Measurements from ENCODE around the gene PCP4L1. TPM values are rescaled to one million over a fixed set of nuclear protein-coding genes. Genes with fewer than 3 reads are reported as not detected.

PCP4L1 gene
- total RNA-seq, 8 experiments from 2014 or later = 0.32 to 3.9 (median 0.59) TPM; not detected in 1

GRCh38 chr1:161290779-161291178 lies 32.2 kb downstream of the PCP4L1 start:
- no peaks in the 10 kb centered on the region for H3K4me1 ChIP-seq (replicated peaks in 1 of 2)
- no peak for ATAC-seq (replicated peaks in 6 of 8)
- in situ Hi-C loops (cut with MboI; ENCODE audit: low pct_unique_long_range_greater_than_20kb in 2 of 9, low sequenced_read_pairs in 9 of 9, unreplicated experiment in 9 of 9) = no loop called here
- 82 to 100% (median 96%) methylated on average over 1 of the region's 1 CpG; no CpG with 5 or more reads in 6 of the 10 experiments for WGBS, 10 experiments
- no peak overlapping the region for H3K4me3 ChIP-seq
- H3K27ac ChIP-seq = no peak overlapping the region

DNA sequence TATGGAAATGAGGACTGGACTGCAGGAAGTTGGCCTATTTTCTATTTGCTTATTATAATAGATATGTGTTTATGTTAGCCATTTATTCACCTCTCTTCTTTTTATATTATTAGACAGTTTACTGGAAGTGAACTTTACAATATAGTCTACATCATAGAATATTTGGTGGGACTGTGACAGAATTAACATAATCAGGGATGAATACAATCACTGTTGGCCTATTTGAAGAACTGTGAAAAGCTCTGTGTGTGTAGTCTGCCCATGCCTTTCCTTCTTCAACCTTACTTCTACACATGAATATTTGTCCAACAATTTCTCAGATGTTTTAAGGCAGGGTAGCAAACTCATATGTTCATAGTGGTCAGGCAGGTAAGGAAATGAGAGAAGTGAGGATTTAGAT lies 38.9 kb downstream of the PCP4L1 start:
- in situ Hi-C loops (cut with MboI; ENCODE audit: low pct_unique_long_range_greater_than_20kb in 2 of 9, low sequenced_read_pairs in 9 of 9, unreplicated experiment in 9 of 9) = no loop called here
- no peaks in the 10 kb centered on the region for H3K4me1 ChIP-seq (replicated peaks in 1 of 2)
- no peak overlapping the region for H3K4me3 ChIP-seq
- H3K27ac ChIP-seq = no peak overlapping the region
- ATAC-seq (replicated peaks in 6 of 8) = peak in 3 of 8 experiments; percentile 83 to 92 (median 86)

DNA sequence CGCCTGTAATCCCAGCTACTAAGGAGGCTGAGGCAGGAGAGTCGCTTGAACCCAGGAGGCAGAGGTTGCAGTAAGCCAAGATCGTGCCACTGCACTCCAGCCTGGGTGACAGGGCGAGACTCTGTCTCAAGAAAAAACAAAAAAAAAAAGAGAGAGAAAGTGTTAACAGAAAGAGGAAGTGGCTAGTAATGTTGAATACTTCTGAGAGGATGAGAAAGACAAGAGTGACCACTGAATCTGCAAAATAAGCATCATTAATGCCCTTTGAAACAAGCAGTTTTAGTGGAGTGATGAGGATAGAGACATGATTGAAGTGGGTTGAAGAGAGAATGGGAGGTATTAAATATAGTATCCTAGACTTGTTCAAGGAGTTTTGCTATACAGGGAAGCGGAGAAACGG lies 39.6 kb downstream of the PCP4L1 start:
- in situ Hi-C loops (cut with MboI; ENCODE audit: low pct_unique_long_range_greater_than_20kb in 2 of 9, low sequenced_read_pairs in 9 of 9, unreplicated experiment in 9 of 9) = no loop called here
- no peak overlapping the region for H3K4me3 ChIP-seq
- no peak for ATAC-seq (replicated peaks in 6 of 8)
- H3K27ac ChIP-seq = no peak overlapping the region
- 60 to 100% (median 92%) methylated on average over 1 to 6 of the region's 6 CpGs for WGBS, 10 experiments
- H3K4me1 ChIP-seq (replicated peaks in 1 of 2) = no peaks in the 10 kb centered on the region

- no peak for ATAC-seq (replicated peaks in 6 of 8)
- Histone ChIP-seq H3K27ac (no peak overlapping the region), H3K4me1 (replicated peaks in 1 of 2) (peaks cover 0 to 2% of the 10 kb centered on the region in 2 donors), H3K4me3 (no peak overlapping the region)
- WGBS, 10 experiments = 51 to 100% (median 80%) methylated on average over 1 to 9 of the region's 9 CpGs; no CpG with 5 or more reads in 1 of the 10 experiments
- in situ Hi-C loops (cut with MboI; ENCODE audit: low pct_unique_long_range_greater_than_20kb in 2 of 9, low sequenced_read_pairs in 9 of 9, unreplicated experiment in 9 of 9) = no loop called here
Measured at GRCh38 chr1:161299347-161299746, 40.8 kb downstream of the PCP4L1 start.

- Histone ChIP-seq H3K27ac (no peak overlapping the region), H3K4me1 (replicated peaks in 1 of 2) (peaks cover 3 to 9% of the 10 kb centered on the region in 2 donors), H3K4me3 (no peak overlapping the region)
- in situ Hi-C loops (cut with MboI; ENCODE audit: low pct_unique_long_range_greater_than_20kb in 2 of 9, low sequenced_read_pairs in 9 of 9, unreplicated experiment in 9 of 9) = no loop called here
- WGBS, 10 experiments = 20 to 84% (median 76%) methylated on average over 1 to 4 of the region's 4 CpGs
- ATAC-seq (replicated peaks in 6 of 8) = no peak
Measured at GRCh38 chr1:161300478-161300877, 41.9 kb downstream of the PCP4L1 start.

DNA sequence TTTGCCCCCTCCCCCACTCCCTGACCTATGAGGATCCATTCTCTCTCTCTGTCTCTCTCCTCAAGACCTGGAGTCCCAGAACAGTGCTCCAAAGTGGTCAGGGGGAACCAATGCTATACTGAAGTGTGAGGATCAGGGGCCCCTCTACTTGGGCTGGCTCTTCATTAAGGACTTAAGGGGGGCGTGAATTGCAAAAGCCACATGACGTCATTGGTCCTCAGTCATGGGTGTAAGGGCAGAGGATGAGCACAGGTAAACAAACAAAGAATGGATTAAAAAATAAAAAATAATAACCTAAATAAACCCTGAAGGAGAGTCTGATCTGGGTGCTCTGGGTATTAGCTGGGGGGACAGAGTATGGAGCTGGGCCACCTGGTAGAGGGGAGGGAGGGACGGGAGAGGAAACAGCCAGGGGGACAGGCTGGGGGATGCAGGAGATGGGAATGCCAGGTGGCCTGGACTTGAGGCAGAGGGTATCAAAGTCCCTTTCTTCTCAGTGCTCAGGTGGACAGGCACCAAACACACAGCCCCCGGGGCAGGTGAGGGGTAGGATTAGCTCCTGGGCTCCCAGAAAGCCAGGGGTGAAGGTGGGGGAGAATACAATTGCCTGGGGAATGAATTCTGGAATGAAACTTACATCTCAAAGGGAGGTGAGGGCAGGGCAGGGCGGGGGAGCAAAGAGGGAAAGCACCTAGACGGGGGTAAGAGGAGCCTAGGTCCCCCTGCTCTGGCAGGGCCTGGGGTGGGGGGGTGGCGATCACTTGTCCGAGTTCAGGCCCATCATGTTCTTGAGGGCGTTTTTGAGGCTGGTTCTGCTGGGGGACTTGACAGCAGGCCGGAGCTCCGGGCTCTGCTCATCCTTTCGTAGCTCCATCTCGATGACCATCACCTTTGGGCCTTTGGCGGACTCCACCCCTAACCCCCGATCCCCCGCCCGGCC lies 46.7 kb downstream of the PCP4L1 start:
- 14 to 58% (median 23%) methylated on average over 1 to 6 of the region's 17 CpGs; no CpG with 5 or more reads in 6 of the 10 experiments for WGBS, 10 experiments
- in situ Hi-C loops (cut with MboI; ENCODE audit: low pct_unique_long_range_greater_than_20kb in 2 of 9, low sequenced_read_pairs in 9 of 9, unreplicated experiment in 9 of 9) = no loop called here
- ATAC-seq (replicated peaks in 6 of 8) = peak in 4 of 8 experiments; percentile 7 to 10 (median 8)
- Histone ChIP-seq H3K4me3 (peak overlapping the region; percentile 29 to 43 (median 38)), H3K4me1 (replicated peaks in 1 of 2) (peaks cover 10 to 13% of the 10 kb centered on the region in 2 donors), H3K27ac (peak overlapping the region in 1 of 2 donors; percentile 31)

- Histone ChIP-seq H3K4me1 (replicated peaks in 1 of 2) (peaks cover 10 to 13% of the 10 kb centered on the region in 2 donors), H3K27ac (peak overlapping the region in 1 of 2 donors; percentile 31), H3K4me3 (peak overlapping the region; percentile 29 to 43 (median 38))
- in situ Hi-C loops (cut with MboI; ENCODE audit: low pct_unique_long_range_greater_than_20kb in 2 of 9, low sequenced_read_pairs in 9 of 9, unreplicated experiment in 9 of 9) = no loop called here
- WGBS, 10 experiments = 35 to 39% methylated on average over 4 to 15 of the region's 31 CpGs; no CpG with 5 or more reads in 8 of the 10 experiments
- peak; percentile 72 to 91 (median 86) for ATAC-seq (replicated peaks in 6 of 8)
Measured at GRCh38 chr1:161305867-161306519, 47.4 kb downstream of the PCP4L1 start.

GRCh38 chr1:161307230-161307768 lies 48.8 kb downstream of the PCP4L1 start:
- Histone ChIP-seq H3K4me3 (no peak overlapping the region), H3K4me1 (replicated peaks in 1 of 2) (peaks cover 10 to 13% of the 10 kb centered on the region in 2 donors), H3K27ac (peak overlapping the region in 1 of 2 donors; percentile 52)
- in situ Hi-C loops (cut with MboI; ENCODE audit: low pct_unique_long_range_greater_than_20kb in 2 of 9, low sequenced_read_pairs in 9 of 9, unreplicated experiment in 9 of 9) = no loop called here
- peak in 7 of 8 experiments; percentile 5 to 57 (median 42) for ATAC-seq (replicated peaks in 6 of 8)
- 67 to 100% (median 92%) methylated on average over 3 to 7 of the region's 7 CpGs; no CpG with 5 or more reads in 2 of the 10 experiments for WGBS, 10 experiments

DNA sequence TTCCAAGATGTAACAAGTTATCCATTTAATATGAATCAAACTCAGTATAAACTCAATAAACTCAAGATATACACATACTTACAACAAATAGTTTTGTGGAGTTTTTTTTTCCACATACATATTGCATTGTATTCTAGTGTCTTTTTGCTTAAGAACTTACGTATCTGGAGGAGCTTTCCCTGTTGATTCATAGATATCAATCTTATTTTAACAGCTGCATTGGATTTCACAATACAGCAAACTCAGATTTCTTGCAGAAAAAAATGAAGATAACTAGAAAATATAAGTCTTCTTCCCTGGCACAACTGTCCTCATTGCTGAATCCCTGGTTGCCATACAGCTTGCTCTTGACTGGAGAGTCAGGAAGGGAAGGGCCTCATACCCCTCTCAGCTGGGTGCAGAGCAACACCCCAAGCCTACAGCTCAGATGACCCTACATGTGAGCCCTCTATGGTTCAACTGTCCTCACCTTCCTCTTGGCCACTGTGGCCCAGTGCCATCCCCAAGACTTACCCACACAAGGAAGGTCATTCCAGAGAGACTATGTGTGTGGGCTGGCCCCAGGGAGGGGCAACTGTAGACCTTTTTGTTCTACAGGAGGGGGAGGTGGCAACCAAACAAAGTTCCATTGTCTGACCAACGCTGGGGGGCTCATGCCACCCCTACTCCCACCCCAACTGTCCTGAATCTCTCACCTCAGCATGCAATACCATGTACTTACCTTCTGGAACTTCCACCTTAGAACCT lies 49.5 kb downstream of the PCP4L1 start:
- H3K27ac ChIP-seq = no peak overlapping the region
- H3K4me3 ChIP-seq = no peak overlapping the region
- 33 to 100% (median 69%) methylated on average over 1 to 2 of the region's 2 CpGs for WGBS, 10 experiments
- peaks cover 10 to 13% of the 10 kb centered on the region in 2 donors for H3K4me1 ChIP-seq (replicated peaks in 1 of 2)
- no peak for ATAC-seq (replicated peaks in 6 of 8)
- in situ Hi-C loops (cut with MboI; ENCODE audit: low pct_unique_long_range_greater_than_20kb in 2 of 9, low sequenced_read_pairs in 9 of 9, unreplicated experiment in 9 of 9) = no loop called here

- H3K27ac ChIP-seq = no peak within 1 kb of the TSS
- ATAC-seq (replicated peaks in 6 of 8) = no peak
- in situ Hi-C loops (cut with MboI; ENCODE audit: low pct_unique_long_range_greater_than_20kb in 2 of 9, low sequenced_read_pairs in 9 of 9, unreplicated experiment in 9 of 9) = no loop called here
- H3K4me3 ChIP-seq = no peak within 1 kb of the TSS
- no CpG with 5 or more reads among the region's 2 CpGs for WGBS, 10 experiments
- peaks cover 11 to 14% of the 10 kb centered on the region in 2 donors for H3K4me1 ChIP-seq (replicated peaks in 1 of 2)
Measured at GRCh38 chr1:161309868-161310267, 51.3 kb downstream of the PCP4L1 start, which contains the start of gene MPZ. MPZ (minus strand) TSS chr1:161309968; CDS start chr1:161309905, 63 bp downstream.

DNA sequence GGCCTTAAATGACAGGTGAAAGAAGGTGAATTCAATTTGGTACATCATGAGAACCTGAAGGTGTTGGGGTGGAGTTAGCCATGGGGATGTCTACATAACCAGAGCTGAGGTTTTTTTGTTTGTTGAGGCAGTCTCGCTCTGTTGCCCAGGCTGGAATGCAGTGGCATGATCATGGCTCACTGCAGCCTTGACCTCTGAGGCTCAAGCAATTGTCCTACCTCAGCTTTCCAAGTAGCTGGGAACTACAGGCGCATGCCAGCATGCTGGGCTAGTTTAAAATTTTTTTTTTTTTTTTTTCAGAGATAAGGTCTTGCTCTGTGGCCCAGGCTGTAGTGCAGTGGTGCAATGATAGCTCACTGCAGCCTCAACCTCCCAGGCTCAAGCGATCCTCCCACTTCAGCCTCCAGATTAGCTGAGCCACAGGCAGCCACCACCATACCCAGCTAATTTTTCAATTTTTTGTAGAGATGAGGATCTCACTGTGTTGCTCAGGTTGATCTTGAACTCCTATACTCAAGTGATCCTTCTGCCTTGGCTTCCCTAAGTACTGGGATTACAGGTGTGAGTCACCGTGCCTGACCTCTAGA lies 53.1 kb downstream of the PCP4L1 start:
- in situ Hi-C loops (cut with MboI; ENCODE audit: low pct_unique_long_range_greater_than_20kb in 2 of 9, low sequenced_read_pairs in 9 of 9, unreplicated experiment in 9 of 9) = no loop called here
- 67 to 100% (median 89%) methylated on average over 1 to 4 of the region's 4 CpGs; no CpG with 5 or more reads in 3 of the 10 experiments for WGBS, 10 experiments

DNA sequence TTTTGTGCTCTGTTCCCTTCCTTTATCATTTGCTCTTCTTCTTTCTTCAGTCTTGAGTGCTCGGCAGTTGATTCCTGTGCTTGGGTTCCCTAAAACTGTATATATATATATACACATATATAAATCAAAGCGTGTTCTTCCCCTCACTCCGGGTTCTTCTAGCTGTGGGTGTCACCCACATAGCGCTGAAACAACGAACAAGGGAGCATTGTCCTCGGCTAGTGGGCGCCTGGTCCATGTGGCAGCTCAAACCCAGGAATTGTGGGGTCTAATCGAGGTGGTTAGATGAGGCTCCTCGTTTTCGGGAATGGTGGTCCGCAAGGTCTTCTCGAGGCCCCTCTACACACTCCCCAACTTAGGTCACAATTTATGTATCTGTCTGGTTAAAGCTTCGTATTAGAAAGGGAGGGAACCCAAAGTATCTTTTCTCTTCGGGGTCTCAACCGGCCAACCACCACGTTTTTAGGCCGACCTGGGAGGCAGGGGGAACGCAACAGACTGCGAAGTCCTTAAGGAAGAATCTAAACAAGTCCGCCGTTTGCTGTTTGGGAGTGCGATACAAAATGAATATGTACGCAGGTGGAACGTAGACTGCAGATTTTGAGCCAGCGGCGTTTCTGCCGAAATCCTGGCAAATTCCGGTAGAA lies 55.1 kb downstream of the PCP4L1 start:
- 32 to 97% (median 41%) methylated on average over 1 to 25 of the region's 28 CpGs for WGBS, 10 experiments
- in situ Hi-C loops (cut with MboI; ENCODE audit: low pct_unique_long_range_greater_than_20kb in 2 of 9, low sequenced_read_pairs in 9 of 9, unreplicated experiment in 9 of 9) = no loop called here
- peak in 5 of 8 experiments; percentile 3 to 43 (median 38) for ATAC-seq (replicated peaks in 6 of 8)
- H3K4me3 ChIP-seq = peak overlapping the region; percentile 79 to 99 (median 93)
- peaks cover 8 to 18% of the 10 kb centered on the region in 2 donors for H3K4me1 ChIP-seq (replicated peaks in 1 of 2)
- peak overlapping the region; percentile 85 to 95 for H3K27ac ChIP-seq

More for the DNA sequence above, 53.1 kb downstream of the PCP4L1 start:
- no peak overlapping the region for H3K4me3 ChIP-seq
- peaks cover 12 to 21% of the 10 kb centered on the region in 2 donors for H3K4me1 ChIP-seq (replicated peaks in 1 of 2)
- ATAC-seq (replicated peaks in 6 of 8) = no peak
- no peak overlapping the region for H3K27ac ChIP-seq

Data from motor neuron (in vitro differentiated cells).